Thoracic aorta (tissue), 2 donors: ENCODE measurements around the gene ARHGEF18. TPM values are rescaled to one million over a fixed set of nuclear protein-coding genes. Genes with fewer than 3 reads are reported as not detected.
"Not testable (repeated sequence)": the region's sequence is repeated elsewhere in the genome, so short reads cannot be mapped to it uniquely, and the experiment has no call there.

Experiments used
- ATAC-seq: fragments of 150-250 bp; one replicate; pipeline ENCODE4 v1.8.0; 2017; ENCODE audit warnings: low read depth; ENCODE audit not compliant: insufficient number of reproducible peaks, low FRiP score
- DNase-seq: peaks from one replicate; pipeline ENCODE4 v3.0.0-alpha.2; 2020; ENCODE audit warnings: low spot score
- H3K27ac ChIP-seq, 2 donors: fragments of 200-600 bp; sonication (generic); 1 replicate in 1 of 2; 2 replicates in 1 of 2; pipeline ENCODE4 v1.5.1; 2016; ENCODE audit warnings: mild to moderate bottlenecking in 2 of 2, moderate library complexity in 2 of 2
- H3K27me3 ChIP-seq: fragments of 200-600 bp; sonication (generic); replicated peaks from 2 replicates; pipeline ENCODE4 v1.6.0; 2016; ENCODE audit warnings: mild to moderate bottlenecking; ENCODE audit not compliant: insufficient read depth
- H3K36me3 ChIP-seq: fragments of 200-600 bp; sonication (generic); one replicate; pipeline ENCODE4 v1.5.1; 2016
- H3K4me1 ChIP-seq, 2 donors: fragments of 200-600 bp; sonication (generic); 1 replicate in 1 of 2; 2 replicates in 1 of 2; pipeline versions ENCODE4 v1.5.1 to v1.6.0; 2016; ENCODE audit warnings: low read depth in 2 of 2, mild to moderate bottlenecking in 1 of 2; ENCODE audit not compliant: control insufficient read depth in 1 of 2
- H3K4me3 ChIP-seq: fragments of 200-600 bp; sonication (generic); 2 replicates; pipeline ENCODE4 v1.5.1; 2016; ENCODE audit warnings: mild to moderate bottlenecking
- H3K9me3 ChIP-seq: fragments of 200-600 bp; sonication (generic); 2 replicates; pipeline ENCODE4 v1.5.1; 2016
- CTCF ChIP-seq: fragments of 200-600 bp; sonication (generic); IDR thresholded peaks from one replicate; pipeline ENCODE4 v1.5.1; 2019; ENCODE audit warnings: antibody characterized with exemption
- total RNA-seq, 2 donors: library from RNA; depleted of rRNA; stranded (reverse); fragments of >200 nt; gene quantifications; one replicate each; pipeline versions ENCODE4 v1.1.0 to v1.2.3, GENCODE V29; 2016

Gene ARHGEF18
- total RNA-seq, 2 donors from 2014 or later: 21.8 to 22.7 TPM

- DNase-seq (no peak), ATAC-seq (no peak)
- H3K4me1 ChIP-seq: no peaks in the 10 kb centered on the region
- no peaks in the 10 kb centered on the region for H3K9me3 ChIP-seq
- no peak for TF ChIP-seq CTCF
- H3K27me3 ChIP-seq: no peaks in the 10 kb centered on the region
- H3K4me3 ChIP-seq: no peak overlapping the region
- no peak overlapping the region for H3K27ac ChIP-seq
- H3K36me3 ChIP-seq: no peaks in the 10 kb centered on the region
Measured at GRCh38 chr19:7307590-7308218, 41.0 kb upstream of the ARHGEF18 start.

GRCh38 chr19:7308327-7308726 lies 40.4 kb upstream of the ARHGEF18 start:
- not testable (repeated sequence) for H3K4me1 ChIP-seq, H3K27me3 ChIP-seq, H3K27ac ChIP-seq, H3K36me3 ChIP-seq, H3K4me3 ChIP-seq, ATAC-seq, DNase-seq, H3K9me3 ChIP-seq

- no peak for ATAC-seq
- Histone ChIP-seq H3K4me3 (no peak overlapping the region), H3K27ac (no peak overlapping the region), H3K36me3 (no peaks in the 10 kb centered on the region), H3K27me3 (no peaks in the 10 kb centered on the region), H3K9me3 (no peaks in the 10 kb centered on the region), H3K4me1 (no peaks in the 10 kb centered on the region)
- no peak for DNase-seq
- TF ChIP-seq CTCF: no peak
Measured at GRCh38 chr19:7311911-7312310, 36.8 kb upstream of the ARHGEF18 start.

- TF ChIP-seq CTCF: no peak
- ATAC-seq: no peak
- no peaks in the 10 kb centered on the region for H3K4me1 ChIP-seq
- no peak overlapping the region for H3K27ac ChIP-seq
- no peak overlapping the region for H3K4me3 ChIP-seq
- no peaks in the 10 kb centered on the region for H3K27me3 ChIP-seq
- H3K9me3 ChIP-seq: no peaks in the 10 kb centered on the region
- DNase-seq: no peak
- no peaks in the 10 kb centered on the region for H3K36me3 ChIP-seq
Measured at GRCh38 chr19:7312816-7313215, 35.9 kb upstream of the ARHGEF18 start.

DNA sequence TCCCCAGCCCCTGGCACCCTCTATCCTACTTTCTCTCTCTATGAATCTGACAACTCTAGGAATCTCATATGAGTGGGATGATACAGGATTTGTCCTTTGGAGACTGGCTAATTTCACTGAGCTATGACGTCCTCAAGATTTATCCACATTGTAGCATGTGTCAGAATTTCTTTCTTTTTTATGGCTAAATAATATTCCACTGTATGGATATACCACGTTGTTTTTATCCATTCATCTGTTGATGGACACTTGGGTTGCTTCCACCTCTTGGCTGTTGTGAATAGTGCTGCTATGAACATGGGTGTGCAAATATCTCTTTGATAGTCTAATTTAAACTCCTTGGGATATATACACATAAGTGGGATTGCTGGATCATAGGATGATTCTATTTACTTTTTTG lies 30.6 kb upstream of the ARHGEF18 start:
- DNase-seq (no peak), ATAC-seq (no peak)
- peaks cover 0 to 9% of the 10 kb centered on the region in 2 donors for H3K4me1 ChIP-seq
- no peak for TF ChIP-seq CTCF
- H3K9me3 ChIP-seq: peaks cover 4% of the 10 kb centered on the region
- H3K27me3 ChIP-seq: no peaks in the 10 kb centered on the region
- H3K36me3 ChIP-seq: no peaks in the 10 kb centered on the region
- no peak overlapping the region for H3K27ac ChIP-seq
- H3K4me3 ChIP-seq: no peak overlapping the region
